ENCODE measurements around the gene EAF1.

DNA sequence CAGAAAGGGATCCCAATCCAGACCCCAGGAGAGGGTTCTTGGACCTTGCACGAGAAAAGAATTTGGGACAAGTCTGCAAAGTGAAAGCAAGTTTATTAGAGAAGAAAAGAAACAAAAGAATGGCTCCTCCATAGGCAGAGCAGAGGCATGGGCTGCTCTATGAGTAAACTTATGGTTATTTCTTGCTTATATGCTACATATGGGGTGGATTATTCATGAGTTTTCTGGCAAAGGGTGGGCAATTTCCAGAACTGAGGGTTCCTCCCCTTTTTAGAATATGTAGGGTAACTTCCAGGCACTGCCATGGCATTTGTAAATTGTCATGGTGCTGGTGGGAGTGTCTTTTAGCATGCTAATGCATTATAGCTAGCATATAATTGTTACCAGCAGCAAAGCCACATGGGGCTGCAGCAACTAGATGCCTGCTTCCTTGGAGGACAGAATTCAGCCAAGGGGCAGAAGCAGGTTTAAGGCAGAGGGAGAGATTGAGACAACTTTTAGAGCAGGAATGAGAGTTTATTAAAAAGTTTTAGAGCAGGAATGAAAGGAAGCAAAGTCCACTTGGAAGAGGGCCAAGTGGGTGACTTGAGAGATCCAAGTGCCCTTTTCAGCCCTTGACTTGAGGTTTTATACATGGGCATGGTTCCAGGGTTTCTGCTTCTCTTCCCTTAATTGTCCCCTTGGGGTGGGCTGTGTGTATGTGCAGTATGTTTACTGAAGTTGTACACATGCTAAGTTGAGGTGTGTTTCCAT is 41.3 kb upstream of the EAF1 start:
- TF ChIP-seq, protein P1, sequence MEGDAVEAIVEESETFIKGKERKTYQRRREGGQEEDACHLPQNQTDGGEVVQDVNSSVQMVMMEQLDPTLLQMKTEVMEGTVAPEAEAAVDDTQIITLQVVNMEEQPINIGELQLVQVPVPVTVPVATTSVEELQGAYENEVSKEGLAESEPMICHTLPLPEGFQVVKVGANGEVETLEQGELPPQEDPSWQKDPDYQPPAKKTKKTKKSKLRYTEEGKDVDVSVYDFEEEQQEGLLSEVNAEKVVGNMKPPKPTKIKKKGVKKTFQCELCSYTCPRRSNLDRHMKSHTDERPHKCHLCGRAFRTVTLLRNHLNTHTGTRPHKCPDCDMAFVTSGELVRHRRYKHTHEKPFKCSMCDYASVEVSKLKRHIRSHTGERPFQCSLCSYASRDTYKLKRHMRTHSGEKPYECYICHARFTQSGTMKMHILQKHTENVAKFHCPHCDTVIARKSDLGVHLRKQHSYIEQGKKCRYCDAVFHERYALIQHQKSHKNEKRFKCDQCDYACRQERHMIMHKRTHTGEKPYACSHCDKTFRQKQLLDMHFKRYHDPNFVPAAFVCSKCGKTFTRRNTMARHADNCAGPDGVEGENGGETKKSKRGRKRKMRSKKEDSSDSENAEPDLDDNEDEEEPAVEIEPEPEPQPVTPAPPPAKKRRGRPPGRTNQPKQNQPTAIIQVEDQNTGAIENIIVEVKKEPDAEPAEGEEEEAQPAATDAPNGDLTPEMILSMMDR (conservative IDR thresholded peaks at IDR 0.05; ENCODE audit: low read depth in 2 of 2) = no peak
- no peak for TF ChIP-seq EZH2phosphoT487 (IDR thresholded peaks at IDR 0.05; ENCODE audit: unreplicated experiment)
- TF ChIP-seq, protein P2, sequence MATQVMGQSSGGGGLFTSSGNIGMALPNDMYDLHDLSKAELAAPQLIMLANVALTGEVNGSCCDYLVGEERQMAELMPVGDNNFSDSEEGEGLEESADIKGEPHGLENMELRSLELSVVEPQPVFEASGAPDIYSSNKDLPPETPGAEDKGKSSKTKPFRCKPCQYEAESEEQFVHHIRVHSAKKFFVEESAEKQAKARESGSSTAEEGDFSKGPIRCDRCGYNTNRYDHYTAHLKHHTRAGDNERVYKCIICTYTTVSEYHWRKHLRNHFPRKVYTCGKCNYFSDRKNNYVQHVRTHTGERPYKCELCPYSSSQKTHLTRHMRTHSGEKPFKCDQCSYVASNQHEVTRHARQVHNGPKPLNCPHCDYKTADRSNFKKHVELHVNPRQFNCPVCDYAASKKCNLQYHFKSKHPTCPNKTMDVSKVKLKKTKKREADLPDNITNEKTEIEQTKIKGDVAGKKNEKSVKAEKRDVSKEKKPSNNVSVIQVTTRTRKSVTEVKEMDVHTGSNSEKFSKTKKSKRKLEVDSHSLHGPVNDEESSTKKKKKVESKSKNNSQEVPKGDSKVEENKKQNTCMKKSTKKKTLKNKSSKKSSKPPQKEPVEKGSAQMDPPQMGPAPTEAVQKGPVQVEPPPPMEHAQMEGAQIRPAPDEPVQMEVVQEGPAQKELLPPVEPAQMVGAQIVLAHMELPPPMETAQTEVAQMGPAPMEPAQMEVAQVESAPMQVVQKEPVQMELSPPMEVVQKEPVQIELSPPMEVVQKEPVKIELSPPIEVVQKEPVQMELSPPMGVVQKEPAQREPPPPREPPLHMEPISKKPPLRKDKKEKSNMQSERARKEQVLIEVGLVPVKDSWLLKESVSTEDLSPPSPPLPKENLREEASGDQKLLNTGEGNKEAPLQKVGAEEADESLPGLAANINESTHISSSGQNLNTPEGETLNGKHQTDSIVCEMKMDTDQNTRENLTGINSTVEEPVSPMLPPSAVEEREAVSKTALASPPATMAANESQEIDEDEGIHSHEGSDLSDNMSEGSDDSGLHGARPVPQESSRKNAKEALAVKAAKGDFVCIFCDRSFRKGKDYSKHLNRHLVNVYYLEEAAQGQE (IDR thresholded peaks at IDR 0.05; ENCODE audit: unreplicated experiment) = no peak
- no peak for TF ChIP-seq CREB1 (CRISPR knock-in tag; IDR thresholded peaks at IDR 0.05; ENCODE audit: low read depth)
- no peak for TF ChIP-seq POLR2AphosphoS5 (IDR thresholded peaks at IDR 0.05; ENCODE audit: low read depth)
- TF ChIP-seq EZH2 (IDR thresholded peaks at IDR 0.05; ENCODE audit: low read depth, unreplicated experiment) = no peak
- no peak for TF ChIP-seq STAT1 (IDR thresholded peaks at IDR 0.05; ENCODE audit: unreplicated experiment)
- TF ChIP-seq, protein P3, sequence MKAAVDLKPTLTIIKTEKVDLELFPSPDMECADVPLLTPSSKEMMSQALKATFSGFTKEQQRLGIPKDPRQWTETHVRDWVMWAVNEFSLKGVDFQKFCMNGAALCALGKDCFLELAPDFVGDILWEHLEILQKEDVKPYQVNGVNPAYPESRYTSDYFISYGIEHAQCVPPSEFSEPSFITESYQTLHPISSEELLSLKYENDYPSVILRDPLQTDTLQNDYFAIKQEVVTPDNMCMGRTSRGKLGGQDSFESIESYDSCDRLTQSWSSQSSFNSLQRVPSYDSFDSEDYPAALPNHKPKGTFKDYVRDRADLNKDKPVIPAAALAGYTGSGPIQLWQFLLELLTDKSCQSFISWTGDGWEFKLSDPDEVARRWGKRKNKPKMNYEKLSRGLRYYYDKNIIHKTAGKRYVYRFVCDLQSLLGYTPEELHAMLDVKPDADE (IDR thresholded peaks at IDR 0.05) = no peak
- no peak for TF ChIP-seq JUNB (IDR thresholded peaks at IDR 0.05; ENCODE audit: unreplicated experiment)
- TF ChIP-seq, protein P4, sequence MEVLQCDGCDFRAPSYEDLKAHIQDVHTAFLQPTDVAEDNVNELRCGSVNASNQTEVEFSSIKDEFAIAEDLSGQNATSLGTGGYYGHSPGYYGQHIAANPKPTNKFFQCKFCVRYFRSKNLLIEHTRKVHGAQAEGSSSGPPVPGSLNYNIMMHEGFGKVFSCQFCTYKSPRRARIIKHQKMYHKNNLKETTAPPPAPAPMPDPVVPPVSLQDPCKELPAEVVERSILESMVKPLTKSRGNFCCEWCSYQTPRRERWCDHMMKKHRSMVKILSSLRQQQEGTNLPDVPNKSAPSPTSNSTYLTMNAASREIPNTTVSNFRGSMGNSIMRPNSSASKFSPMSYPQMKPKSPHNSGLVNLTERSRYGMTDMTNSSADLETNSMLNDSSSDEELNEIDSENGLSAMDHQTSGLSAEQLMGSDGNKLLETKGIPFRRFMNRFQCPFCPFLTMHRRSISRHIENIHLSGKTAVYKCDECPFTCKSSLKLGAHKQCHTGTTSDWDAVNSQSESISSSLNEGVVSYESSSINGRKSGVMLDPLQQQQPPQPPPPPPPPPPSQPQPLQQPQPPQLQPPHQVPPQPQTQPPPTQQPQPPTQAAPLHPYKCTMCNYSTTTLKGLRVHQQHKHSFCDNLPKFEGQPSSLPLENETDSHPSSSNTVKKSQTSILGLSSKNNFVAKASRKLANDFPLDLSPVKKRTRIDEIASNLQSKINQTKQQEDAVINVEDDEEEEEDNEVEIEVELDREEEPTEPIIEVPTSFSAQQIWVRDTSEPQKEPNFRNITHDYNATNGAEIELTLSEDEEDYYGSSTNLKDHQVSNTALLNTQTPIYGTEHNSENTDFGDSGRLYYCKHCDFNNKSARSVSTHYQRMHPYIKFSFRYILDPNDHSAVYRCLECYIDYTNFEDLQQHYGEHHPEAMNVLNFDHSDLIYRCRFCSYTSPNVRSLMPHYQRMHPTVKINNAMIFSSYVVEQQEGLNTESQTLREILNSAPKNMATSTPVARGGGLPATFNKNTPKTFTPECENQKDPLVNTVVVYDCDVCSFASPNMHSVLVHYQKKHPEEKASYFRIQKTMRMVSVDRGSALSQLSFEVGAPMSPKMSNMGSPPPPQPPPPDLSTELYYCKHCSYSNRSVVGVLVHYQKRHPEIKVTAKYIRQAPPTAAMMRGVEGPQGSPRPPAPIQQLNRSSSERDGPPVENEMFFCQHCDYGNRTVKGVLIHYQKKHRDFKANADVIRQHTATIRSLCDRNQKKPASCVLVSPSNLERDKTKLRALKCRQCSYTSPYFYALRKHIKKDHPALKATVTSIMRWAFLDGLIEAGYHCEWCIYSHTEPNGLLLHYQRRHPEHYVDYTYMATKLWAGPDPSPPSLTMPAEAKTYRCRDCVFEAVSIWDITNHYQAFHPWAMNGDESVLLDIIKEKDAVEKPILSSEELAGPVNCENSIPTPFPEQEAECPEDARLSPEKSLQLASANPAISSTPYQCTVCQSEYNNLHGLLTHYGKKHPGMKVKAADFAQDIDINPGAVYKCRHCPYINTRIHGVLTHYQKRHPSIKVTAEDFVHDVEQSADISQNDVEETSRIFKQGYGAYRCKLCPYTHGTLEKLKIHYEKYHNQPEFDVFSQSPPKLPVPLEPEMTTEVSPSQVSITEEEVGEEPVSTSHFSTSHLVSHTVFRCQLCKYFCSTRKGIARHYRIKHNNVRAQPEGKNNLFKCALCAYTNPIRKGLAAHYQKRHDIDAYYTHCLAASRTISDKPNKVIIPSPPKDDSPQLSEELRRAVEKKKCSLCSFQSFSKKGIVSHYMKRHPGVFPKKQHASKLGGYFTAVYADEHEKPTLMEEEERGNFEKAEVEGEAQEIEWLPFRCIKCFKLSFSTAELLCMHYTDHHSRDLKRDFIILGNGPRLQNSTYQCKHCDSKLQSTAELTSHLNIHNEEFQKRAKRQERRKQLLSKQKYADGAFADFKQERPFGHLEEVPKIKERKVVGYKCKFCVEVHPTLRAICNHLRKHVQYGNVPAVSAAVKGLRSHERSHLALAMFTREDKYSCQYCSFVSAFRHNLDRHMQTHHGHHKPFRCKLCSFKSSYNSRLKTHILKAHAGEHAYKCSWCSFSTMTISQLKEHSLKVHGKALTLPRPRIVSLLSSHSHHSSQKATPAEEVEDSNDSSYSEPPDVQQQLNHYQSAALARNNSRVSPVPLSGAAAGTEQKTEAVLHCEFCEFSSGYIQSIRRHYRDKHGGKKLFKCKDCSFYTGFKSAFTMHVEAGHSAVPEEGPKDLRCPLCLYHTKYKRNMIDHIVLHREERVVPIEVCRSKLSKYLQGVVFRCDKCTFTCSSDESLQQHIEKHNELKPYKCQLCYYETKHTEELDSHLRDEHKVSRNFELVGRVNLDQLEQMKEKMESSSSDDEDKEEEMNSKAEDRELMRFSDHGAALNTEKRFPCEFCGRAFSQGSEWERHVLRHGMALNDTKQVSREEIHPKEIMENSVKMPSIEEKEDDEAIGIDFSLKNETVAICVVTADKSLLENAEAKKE (CRISPR knock-in tag; IDR thresholded peaks at IDR 0.05) = no peak
- TF ChIP-seq NANOG (IDR thresholded peaks at IDR 0.05; ENCODE audit: borderline replicate concordance) = no peak
